A549 (cell line): ENCODE data around the gene EEF2KMT. TPM values are rescaled to one million over a fixed set of nuclear protein-coding genes. Genes with fewer than 3 reads are reported as not detected.

Experiments
- ATAC-seq, 2 experiments: fragments of 200-7000 bp in 1 of 2; fragments of >200 bp in 1 of 2; cut with Nextera tagmentation in 1 of 2; cut with Tn5 transposase in 1 of 2; 3 replicates each; pipeline versions ENCODE4 v1.8.0 to v1.9.1; 2018 to 2020; ENCODE audit warnings: mild to moderate bottlenecking in 1 of 2, moderate library complexity in 1 of 2
- CTCF ChIA-PET: fragments of 300-600 bp; sonication (Branson Sonifier 250); formaldehyde crosslinking; extraction: SDS; loops from one replicate; lab custom pipeline; 2021; ENCODE audit warnings: antibody characterized with exemption, inconsistent platforms; lab: Yijun Ruan, JAX
- POLR2A ChIA-PET: fragments of 350-600 bp; formaldehyde crosslinking; extraction: SDS; loops from one replicate; lab custom pipeline; 2021; ENCODE audit warnings: antibody characterized with exemption, inconsistent platforms; lab: Yijun Ruan, JAX
- DNase-seq, 2 experiments: peaks; one replicate each; pipeline versions ENCODE4 v3.0.0 to v3.0.0-alpha.2; 2011 to 2016; ENCODE audit warnings: low read depth in 1 of 2, low spot score in 1 of 2
- FAIRE-seq: peaks from 2 replicates; lab custom pipeline; 2011; peaks lifted over from hg19 to GRCh38; lab: Jason Lieb, UNC
- H3K27ac ChIP-seq, 2 experiments: fragments of >200 bp; sonication (Bioruptor Twin); formaldehyde crosslinking; 3 replicates each; pipeline ENCODE4 v1.5.1; 2016 to 2017
- H3K4me1 ChIP-seq: fragments of >200 bp; sonication (Bioruptor Twin); formaldehyde crosslinking; 3 replicates; pipeline ENCODE4 v1.6.1; 2016
- H3K4me2 ChIP-seq: fragments of >200 bp; sonication (Bioruptor Twin); formaldehyde crosslinking; 3 replicates; pipeline ENCODE4 v1.6.1; 2016
- H3K4me3 ChIP-seq: fragments of >200 bp; sonication (Bioruptor Twin); formaldehyde crosslinking; 3 replicates; pipeline ENCODE4 v1.5.1; 2016
- H3K9me3 ChIP-seq: fragments of >200 bp; sonication (Bioruptor Twin); formaldehyde crosslinking; 3 replicates; pipeline ENCODE4 v1.6.1; 2016
- BCL3 ChIP-seq: fragments of >200 bp; sonication (Bioruptor Twin); formaldehyde crosslinking; IDR thresholded peaks from 3 replicates; pipeline ENCODE4 v1.6.1; 2016
- CBX8 ChIP-seq: fragments of 200-600 bp; sonication (generic); IDR thresholded peaks from 2 replicates; pipeline ENCODE4 v1.6.1; 2016
- CEBPB ChIP-seq, 2 experiments: fragments of >200 bp in 1 of 2; sonication (Bioruptor Twin) in 1 of 2; formaldehyde crosslinking in 1 of 2; IDR thresholded peaks; 2 replicates each; pipeline ENCODE4 v1.6.1; 2012 to 2016
- CHD4 ChIP-seq: fragments of 200-600 bp; sonication (generic); IDR thresholded peaks from 2 replicates; pipeline ENCODE4 v1.6.1; 2016; ENCODE audit warnings: antibody characterized with exemption, mild to moderate bottlenecking, borderline replicate concordance
- EP300 ChIP-seq, 2 experiments: fragments of >200 bp; sonication (Bioruptor Twin); formaldehyde crosslinking; IDR thresholded peaks; 2 replicates in 1 of 2; 3 replicates in 1 of 2; pipeline ENCODE4 v1.6.1; 2016 to 2017
- ESRRA ChIP-seq: fragments of 150-350 bp; IDR thresholded peaks from 2 replicates; pipeline ENCODE4 v1.6.1; 2014; ENCODE audit warnings: mild to moderate bottlenecking, low read length, borderline replicate concordance
- FOSL2 ChIP-seq, 2 experiments: fragments of 450-650 bp in 1 of 2; fragments of >200 bp in 1 of 2; sonication (Bioruptor Twin) in 1 of 2; formaldehyde crosslinking; IDR thresholded peaks; 2 replicates each; pipeline versions ENCODE4 v1.5.0 to v1.6.1; 2016 to 2020; ENCODE audit warnings: mild to moderate bottlenecking in 1 of 2, moderate library complexity in 1 of 2
- FOXS1 ChIP-seq: fragments of 250-450 bp; sonication (Bioruptor Pico); IDR thresholded peaks from 2 replicates; pipeline ENCODE4 v1.5.0; 2020; ENCODE audit warnings: mild to moderate bottlenecking, moderate library complexity
- HDAC2 ChIP-seq: fragments of 200-600 bp; sonication (generic); IDR thresholded peaks from 2 replicates; pipeline ENCODE4 v1.6.1; 2016
- HEYL ChIP-seq: fragments of 250-450 bp; sonication (Bioruptor Pico); IDR thresholded peaks from 2 replicates; pipeline ENCODE4 v1.8.0; 2021; ENCODE audit warnings: mild to moderate bottlenecking, moderate library complexity
- HMGXB4 ChIP-seq: fragments of 250-450 bp; sonication (Bioruptor Pico); IDR thresholded peaks from 2 replicates; pipeline ENCODE4 v1.5.0; 2021; ENCODE audit warnings: mild to moderate bottlenecking, moderate library complexity, borderline replicate concordance
- KDM5A ChIP-seq: fragments of 200-600 bp; sonication (generic); IDR thresholded peaks from 2 replicates; pipeline ENCODE4 v1.6.1; 2016; ENCODE audit warnings: antibody characterized with exemption, mild to moderate bottlenecking
- NR3C1 ChIP-seq: fragments of >200 bp; sonication (Bioruptor Twin); formaldehyde crosslinking; IDR thresholded peaks from 3 replicates; pipeline ENCODE4 v1.6.1; 2017
- PHF8 ChIP-seq: fragments of 200-600 bp; sonication (generic); IDR thresholded peaks from 2 replicates; pipeline ENCODE4 v1.6.1; 2016; ENCODE audit warnings: low read depth, mild to moderate bottlenecking, antibody characterized with exemption, moderate library complexity, borderline replicate concordance
- POLR2A ChIP-seq: IDR thresholded peaks from 2 replicates; pipeline ENCODE4 v1.6.1; 2012; ENCODE audit warnings: mild to moderate bottlenecking, low read length
- RFX5 ChIP-seq: fragments of 450-650 bp; IDR thresholded peaks from 2 replicates; pipeline ENCODE4 v1.7.1; 2014; ENCODE audit warnings: antibody characterized with exemption, mild to moderate bottlenecking, moderate library complexity
- SMC3 ChIP-seq: fragments of >200 bp; sonication (Bioruptor Twin); formaldehyde crosslinking; IDR thresholded peaks from 3 replicates; pipeline ENCODE4 v1.6.1; 2018; ENCODE audit warnings: inconsistent platforms
- SREBF2 ChIP-seq: fragments of 450-650 bp; IDR thresholded peaks from 2 replicates; pipeline ENCODE4 v1.6.1; 2014; ENCODE audit warnings: mild to moderate bottlenecking, moderate library complexity
- ZC3H11A ChIP-seq: fragments of 450-650 bp; IDR thresholded peaks from 2 replicates; pipeline ENCODE4 v1.6.1; 2014; ENCODE audit warnings: antibody characterized with exemption, mild to moderate bottlenecking
- ZSCAN20 ChIP-seq: fragments of 250-450 bp; sonication (Bioruptor Pico); IDR thresholded peaks from 2 replicates; pipeline ENCODE4 v1.8.0; 2022; ENCODE audit warnings: mild to moderate bottlenecking, moderate library complexity
- WGBS: methylation state at CpG from one replicate; pipeline ENCODE4 v1.1.6; 2017; ENCODE audit errors: missing lambda C conversion rate; 5-methylcytosine and 5-hydroxymethylcytosine counted together
- polyA plus RNA-seq, 4 experiments: library from polyadenylated mRNA; depleted of rRNA in 3 of 4; stranded (reverse); fragments of >200 nt; fragmentation: RNase III in 1 of 4; extraction: RNeasy Plus Mini Kit Qiagen cat#74134 plus additional on column Dnase treatment in 1 of 4; gene quantifications; 2 replicates in 3 of 4; 3 replicates in 1 of 4; pipeline ENCODE4 v1.2.3, GENCODE V29; 2011 to 2017
- TF ChIP-seq, protein P1 (sequence below): fragments of 150-350 bp; IDR thresholded peaks from 2 replicates; pipeline ENCODE4 v1.6.1; 2014; ENCODE audit warnings: low read depth, mild to moderate bottlenecking, low read length
- TF ChIP-seq, protein P2 (sequence below): fragments of 200-600 bp; sonication (generic); IDR thresholded peaks from 2 replicates; pipeline ENCODE4 v1.6.1; 2016; ENCODE audit warnings: antibody characterized with exemption, mild to moderate bottlenecking, moderate library complexity

The EEF2KMT gene
- polyA plus RNA-seq, 2 of the 4 experiments (the other 2 are of a cell fraction): 14.8 to 22.1 TPM

DNA sequence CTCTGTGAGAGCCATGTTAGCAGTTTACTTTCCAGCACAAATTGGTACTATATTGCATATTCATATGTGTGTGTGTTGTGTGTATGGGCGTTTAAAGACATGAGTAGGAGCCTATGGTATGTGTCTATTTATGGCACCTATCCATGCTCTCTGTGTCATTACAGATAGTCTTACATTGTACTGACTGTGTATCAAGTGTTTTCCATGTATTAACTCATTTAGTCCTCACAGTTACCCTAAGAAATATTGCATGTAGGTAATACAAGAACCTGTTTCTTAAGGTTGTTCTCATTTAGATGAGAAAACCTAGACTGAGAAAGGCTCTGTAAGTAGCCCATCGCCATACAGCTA lies 24.3 kb downstream of the EEF2KMT start (continued):
- TF ChIP-seq NR3C1: no peak
- TF ChIP-seq HDAC2: no peak
- no peak for TF ChIP-seq CBX8
- TF ChIP-seq, protein P1, sequence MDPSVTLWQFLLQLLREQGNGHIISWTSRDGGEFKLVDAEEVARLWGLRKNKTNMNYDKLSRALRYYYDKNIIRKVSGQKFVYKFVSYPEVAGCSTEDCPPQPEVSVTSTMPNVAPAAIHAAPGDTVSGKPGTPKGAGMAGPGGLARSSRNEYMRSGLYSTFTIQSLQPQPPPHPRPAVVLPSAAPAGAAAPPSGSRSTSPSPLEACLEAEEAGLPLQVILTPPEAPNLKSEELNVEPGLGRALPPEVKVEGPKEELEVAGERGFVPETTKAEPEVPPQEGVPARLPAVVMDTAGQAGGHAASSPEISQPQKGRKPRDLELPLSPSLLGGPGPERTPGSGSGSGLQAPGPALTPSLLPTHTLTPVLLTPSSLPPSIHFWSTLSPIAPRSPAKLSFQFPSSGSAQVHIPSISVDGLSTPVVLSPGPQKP: no peak

GRCh38 chr16:5072334-5073278 lies 25.0 kb downstream of the EEF2KMT start:
- H3K9me3 ChIP-seq: no peaks in the 10 kb centered on the region
- FAIRE-seq (no peak), DNase-seq (no peak), ATAC-seq (peak; percentile 42 to 44; a peak in 3 of 6 replicates)
- H3K4me1 ChIP-seq: peaks cover 4% of the 10 kb centered on the region; the same call in 1 of the 3 replicates
- WGBS: 59% methylated on average over 12 of the region's 12 CpGs
- ChIA-PET POLR2A (interaction anchor here (0.5 kb wide), 1 partner anchor 20 kb away, joined by 3 read pairs; no protein-coding TSS in a partner anchor), CTCF (interaction anchor here (1.5 to 1.7 kb wide), 3 partner anchors 9 to 19 kb away, joined by 3 to 8 read pairs (median 4); no protein-coding TSS in a partner anchor)
- TF ChIP-seq FOSL2 (IDR thresholded peaks at IDR 0.05): no peak
- TF ChIP-seq FOSL2 (CRISPR knock-in tag; IDR thresholded peaks at IDR 0.05): no peak
- TF ChIP-seq CEBPB (IDR thresholded peaks at IDR 0.05): no peak
- peak overlapping the region; percentile 82 to 91 for H3K27ac ChIP-seq
- H3K4me2 ChIP-seq: peak overlapping the region; percentile 88
- H3K4me3 ChIP-seq: peak overlapping the region; percentile 84

- H3K27ac ChIP-seq: peak within 1 kb of the TSS; percentile 82 to 91
- H3K9me3 ChIP-seq: no peaks in the 10 kb centered on the region
- FAIRE-seq: no peak
- ChIA-PET POLR2A (no interaction called here), CTCF (interaction anchor here (0.6 to 1.7 kb wide), 5 partner anchors 8 to 70 kb away, joined by 3 to 8 read pairs (median 4); no protein-coding TSS in a partner anchor)
- H3K4me3 ChIP-seq: peak within 1 kb of the TSS; percentile 84
- ATAC-seq: peak; percentile 88 to 95
- WGBS: 2% methylated on average over 17 of the region's 53 CpGs
- peak within 1 kb of the TSS; percentile 88 for H3K4me2 ChIP-seq
- H3K4me1 ChIP-seq: peaks cover 4% of the 10 kb centered on the region; the same call in 1 of the 3 replicates
- DNase-seq: peak; percentile 86 to 89
- TF ChIP-seq SMC3 (no peak), ZC3H11A (no peak), BCL3 (0 out of 3 replicates have a peak, but pooled peaks have one; percentile 59), ZSCAN20 (CRISPR knock-in tag) (no peak), FOXS1 (no peak), HMGXB4 (CRISPR knock-in tag) (no peak), HEYL (no peak), RFX5 (no peak), NR3C1 (no peak), SREBF2 (no peak), ESRRA (no peak), CHD4 (no peak), EP300 (IDR thresholded peaks at IDR 0.05) (no peak), POLR2A (peak; percentile 98), FOSL2 (IDR thresholded peaks at IDR 0.05) (no peak), FOSL2 (CRISPR knock-in tag; IDR thresholded peaks at IDR 0.05) (no peak), HDAC2 (peak; percentile 92; the same call in 1 of the 2 replicates), KDM5A (peak; percentile 99), PHF8 (peak; percentile 95)
- TF ChIP-seq, protein P1: no peak
- TF ChIP-seq, protein P2, sequence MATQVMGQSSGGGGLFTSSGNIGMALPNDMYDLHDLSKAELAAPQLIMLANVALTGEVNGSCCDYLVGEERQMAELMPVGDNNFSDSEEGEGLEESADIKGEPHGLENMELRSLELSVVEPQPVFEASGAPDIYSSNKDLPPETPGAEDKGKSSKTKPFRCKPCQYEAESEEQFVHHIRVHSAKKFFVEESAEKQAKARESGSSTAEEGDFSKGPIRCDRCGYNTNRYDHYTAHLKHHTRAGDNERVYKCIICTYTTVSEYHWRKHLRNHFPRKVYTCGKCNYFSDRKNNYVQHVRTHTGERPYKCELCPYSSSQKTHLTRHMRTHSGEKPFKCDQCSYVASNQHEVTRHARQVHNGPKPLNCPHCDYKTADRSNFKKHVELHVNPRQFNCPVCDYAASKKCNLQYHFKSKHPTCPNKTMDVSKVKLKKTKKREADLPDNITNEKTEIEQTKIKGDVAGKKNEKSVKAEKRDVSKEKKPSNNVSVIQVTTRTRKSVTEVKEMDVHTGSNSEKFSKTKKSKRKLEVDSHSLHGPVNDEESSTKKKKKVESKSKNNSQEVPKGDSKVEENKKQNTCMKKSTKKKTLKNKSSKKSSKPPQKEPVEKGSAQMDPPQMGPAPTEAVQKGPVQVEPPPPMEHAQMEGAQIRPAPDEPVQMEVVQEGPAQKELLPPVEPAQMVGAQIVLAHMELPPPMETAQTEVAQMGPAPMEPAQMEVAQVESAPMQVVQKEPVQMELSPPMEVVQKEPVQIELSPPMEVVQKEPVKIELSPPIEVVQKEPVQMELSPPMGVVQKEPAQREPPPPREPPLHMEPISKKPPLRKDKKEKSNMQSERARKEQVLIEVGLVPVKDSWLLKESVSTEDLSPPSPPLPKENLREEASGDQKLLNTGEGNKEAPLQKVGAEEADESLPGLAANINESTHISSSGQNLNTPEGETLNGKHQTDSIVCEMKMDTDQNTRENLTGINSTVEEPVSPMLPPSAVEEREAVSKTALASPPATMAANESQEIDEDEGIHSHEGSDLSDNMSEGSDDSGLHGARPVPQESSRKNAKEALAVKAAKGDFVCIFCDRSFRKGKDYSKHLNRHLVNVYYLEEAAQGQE: no peak
Measured at GRCh38 chr16:5071681-5072333, 25.8 kb downstream of the EEF2KMT start, which contains the start of gene ALG1. Gene ALG1 (plus strand): TSS chr16:5071843. CDS start chr16:5071850, 7 bp downstream.
